HEK293 (cell line): ENCODE measurements around the gene ULBP3.

Experiments used
- CTCF ChIA-PET: fragments of 350-600 bp; formaldehyde crosslinking; extraction: SDS; loops from one replicate; lab custom pipeline; 2021; ENCODE audit warnings: antibody characterized with exemption; lab: Yijun Ruan, JAX
- POLR2A ChIA-PET: fragments of 300-600 bp; formaldehyde crosslinking; extraction: SDS; loops from one replicate; lab custom pipeline; 2020; ENCODE audit warnings: antibody characterized with exemption, inconsistent platforms; lab: Yijun Ruan, JAX
- H3K27ac ChIP-seq: fragments of 200-500 bp; sonication (Bioruptor generic); 2 replicates; pipeline ENCODE4 v1.5.1; 2014; ENCODE audit warnings: low read depth, low read length, control low read depth, inconsistent platforms; ENCODE audit errors: extremely low read depth
- H3K36me3 ChIP-seq, 2 experiments: fragments of 200-500 bp in 1 of 2; sonication (Bioruptor generic) in 1 of 2; 1 replicate in 1 of 2; 2 replicates in 1 of 2; pipeline ENCODE4 v1.5.1; 2014 to 2017; ENCODE audit warnings: inconsistent platforms in 2 of 2, low read length in 2 of 2; ENCODE audit not compliant: control insufficient read depth in 2 of 2, insufficient read depth in 1 of 2
- H3K4me1 ChIP-seq: fragments of 200-500 bp; sonication (Bioruptor generic); 2 replicates; pipeline ENCODE4 v1.5.1; 2014; ENCODE audit warnings: mild to moderate bottlenecking, low read length, inconsistent platforms; ENCODE audit not compliant: control insufficient read depth, insufficient read depth
- H3K4me3 ChIP-seq: 2 replicates; pipeline ENCODE4 v1.5.1; 2011; ENCODE audit warnings: low read depth, mild to moderate bottlenecking, control low read depth, low read length, moderate library complexity
- H3K9me3 ChIP-seq: fragments of 200-500 bp; sonication (Bioruptor generic); 2 replicates; pipeline ENCODE4 v1.5.1; 2014; ENCODE audit warnings: low read depth, low read length, inconsistent platforms; ENCODE audit not compliant: control insufficient read depth, insufficient read depth
- GLIS1 ChIP-seq: fragments of 450-650 bp; formaldehyde crosslinking; IDR thresholded peaks from 2 replicates; pipeline ENCODE4 v1.5.1; 2016; ENCODE audit warnings: missing biosample characterization, missing genetic modification characterization
- HOXA7 ChIP-seq: sonication (generic); formaldehyde crosslinking; IDR thresholded peaks from 2 replicates; pipeline ENCODE4 v1.8.1; 2022; ENCODE audit warnings: missing genetic modification reagents, borderline replicate concordance
- HOXC10 ChIP-seq: sonication (generic); formaldehyde crosslinking; IDR thresholded peaks from 2 replicates; pipeline ENCODE4 v1.8.1; 2023; ENCODE audit warnings: mild to moderate bottlenecking, missing genetic modification reagents
- HOXD13 ChIP-seq: sonication (generic); formaldehyde crosslinking; IDR thresholded peaks from 2 replicates; pipeline ENCODE4 v1.8.0; 2022; ENCODE audit warnings: missing genetic modification reagents, borderline replicate concordance
- MEIS1 ChIP-seq: sonication (generic); formaldehyde crosslinking; IDR thresholded peaks from 2 replicates; pipeline ENCODE4 v1.8.1; 2022; ENCODE audit warnings: missing genetic modification reagents, mild to moderate bottlenecking, borderline replicate concordance
- OSR2 ChIP-seq: fragments of 450-650 bp; formaldehyde crosslinking; IDR thresholded peaks from 2 replicates; pipeline ENCODE4 v1.5.1; 2016; ENCODE audit warnings: missing biosample characterization, missing genetic modification characterization
- SP2 ChIP-seq: fragments of 450-650 bp; formaldehyde crosslinking; IDR thresholded peaks from 2 replicates; pipeline ENCODE4 v1.5.1; 2016; ENCODE audit warnings: missing biosample characterization, missing genetic modification characterization
- TCF7L2 ChIP-seq: IDR thresholded peaks from 2 replicates; pipeline ENCODE4 v1.6.1; 2011; ENCODE audit warnings: low read depth, mild to moderate bottlenecking, inconsistent platforms, low read length, moderate library complexity, borderline replicate concordance
- ZBTB20 ChIP-seq: fragments of 450-650 bp; formaldehyde crosslinking; IDR thresholded peaks from 2 replicates; pipeline ENCODE4 v1.5.1; 2016; ENCODE audit warnings: missing biosample characterization, missing genetic modification characterization
- ZNF114 ChIP-seq: fragments of 450-650 bp; formaldehyde crosslinking; IDR thresholded peaks from 2 replicates; pipeline ENCODE4 v1.5.0; 2017; ENCODE audit warnings: missing biosample characterization, missing genetic modification characterization
- ZNF274 ChIP-seq, 2 experiments: fragments of 200-500 bp in 1 of 2; fragments of 450-650 bp in 1 of 2; sonication (Bioruptor generic) in 1 of 2; formaldehyde crosslinking in 1 of 2; IDR thresholded peaks; 2 replicates each; pipeline versions ENCODE4 v1.5.1 to v1.6.1; 2014 to 2016; ENCODE audit warnings: borderline replicate concordance in 1 of 2, inconsistent platforms in 1 of 2, low read length in 1 of 2, missing biosample characterization in 1 of 2, missing genetic modification characterization in 1 of 2
- ZNF416 ChIP-seq: fragments of 450-650 bp; formaldehyde crosslinking; IDR thresholded peaks from 2 replicates; pipeline ENCODE4 v1.5.1; 2016; ENCODE audit warnings: missing biosample characterization, missing genetic modification characterization
- ZNF473 ChIP-seq: fragments of 450-650 bp; formaldehyde crosslinking; IDR thresholded peaks from 2 replicates; pipeline ENCODE4 v1.5.1; 2017; ENCODE audit warnings: missing biosample characterization, missing genetic modification characterization
- ZNF514 ChIP-seq: fragments of 450-650 bp; formaldehyde crosslinking; IDR thresholded peaks from 2 replicates; pipeline ENCODE4 v1.5.1; 2016; ENCODE audit warnings: missing biosample characterization, missing genetic modification characterization
- ZNF610 ChIP-seq: fragments of 450-650 bp; formaldehyde crosslinking; IDR thresholded peaks from 2 replicates; pipeline ENCODE4 v1.5.1; 2016; ENCODE audit warnings: missing biosample characterization, missing genetic modification characterization, borderline replicate concordance
- ZNF629 ChIP-seq: fragments of 450-650 bp; formaldehyde crosslinking; IDR thresholded peaks from 2 replicates; pipeline ENCODE4 v1.5.1; 2017; ENCODE audit warnings: missing biosample characterization, missing genetic modification characterization
- ZNF658 ChIP-seq: fragments of 450-650 bp; formaldehyde crosslinking; IDR thresholded peaks from 2 replicates; pipeline ENCODE4; 2016; ENCODE audit warnings: missing biosample characterization, missing genetic modification characterization
- ZNF660 ChIP-seq: fragments of 450-650 bp; IDR thresholded peaks from 2 replicates; pipeline ENCODE4 v1.5.1; 2018; ENCODE audit warnings: missing biosample characterization, mild to moderate bottlenecking, missing genetic modification characterization
- ZNF664 ChIP-seq: fragments of 450-650 bp; formaldehyde crosslinking; IDR thresholded peaks from 2 replicates; pipeline ENCODE4 v1.5.1; 2016; ENCODE audit warnings: missing biosample characterization, missing genetic modification characterization
- ZNF76 ChIP-seq: fragments of 450-650 bp; formaldehyde crosslinking; IDR thresholded peaks from 2 replicates; pipeline ENCODE4; 2016; ENCODE audit warnings: low read depth, missing biosample characterization, missing genetic modification characterization, borderline replicate concordance
- ZNF777 ChIP-seq: fragments of 450-650 bp; formaldehyde crosslinking; IDR thresholded peaks from 2 replicates; pipeline ENCODE4 v1.5.1; 2017; ENCODE audit warnings: missing biosample characterization, missing genetic modification characterization, borderline replicate concordance
- ZSCAN23 ChIP-seq: fragments of 450-650 bp; formaldehyde crosslinking; IDR thresholded peaks from 2 replicates; pipeline ENCODE4 v1.5.1; 2016; ENCODE audit warnings: missing biosample characterization, missing genetic modification characterization
- TF ChIP-seq, protein P1 (sequence below): fragments of 450-650 bp; formaldehyde crosslinking; IDR thresholded peaks from 2 replicates; pipeline ENCODE4 v1.5.1; 2016; ENCODE audit warnings: missing biosample characterization, missing genetic modification characterization
- TF ChIP-seq, protein P2 (sequence below): fragments of 450-650 bp; IDR thresholded peaks from 2 replicates; pipeline ENCODE4 v1.5.1; 2018; ENCODE audit warnings: missing biosample characterization, mild to moderate bottlenecking, missing genetic modification characterization

ULBP3 gene

DNA sequence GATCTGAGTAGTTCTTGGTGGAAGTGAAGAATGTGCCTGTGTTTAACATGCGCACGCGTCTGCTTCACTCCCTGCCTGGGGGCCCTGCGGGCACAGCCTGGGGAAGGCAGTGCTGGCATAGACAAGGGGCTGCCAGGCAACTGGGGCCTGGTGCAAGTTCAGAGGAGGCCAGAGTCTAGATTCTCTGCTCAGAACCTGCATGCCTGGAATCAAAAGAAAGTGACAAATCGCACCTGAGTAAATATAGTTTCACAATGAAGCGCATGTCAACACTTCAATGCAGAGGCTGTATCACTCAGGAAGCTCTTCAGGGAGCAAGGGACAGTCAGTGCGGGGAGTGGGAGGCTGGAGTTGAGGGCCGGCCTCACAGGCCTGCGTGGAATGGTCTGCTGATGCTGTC is 49.7 kb upstream of the ULBP3 start:
- ChIA-PET CTCF (interaction anchor here (0.5 to 2.0 kb wide), 4 partner anchors 38 to 250 kb away, joined by 3 to 14 read pairs (median 4); partner anchors contain the start of gene IYD), POLR2A (no interaction called here)
- Histone ChIP-seq H3K4me3 (no peak overlapping the region), H3K36me3 (no peaks in the 10 kb centered on the region), H3K4me1 (no peaks in the 10 kb centered on the region), H3K9me3 (no peaks in the 10 kb centered on the region), H3K27ac (no peak overlapping the region)
- TF ChIP-seq GLIS1 (tag by site-specific recombination) (no peak), ZNF777 (tag by site-specific recombination) (no peak), ZNF514 (no peak), HOXD13 (CRISPR knock-in tag) (no peak), HOXC10 (CRISPR knock-in tag) (no peak), ZNF416 (tag by site-specific recombination) (no peak)

DNA sequence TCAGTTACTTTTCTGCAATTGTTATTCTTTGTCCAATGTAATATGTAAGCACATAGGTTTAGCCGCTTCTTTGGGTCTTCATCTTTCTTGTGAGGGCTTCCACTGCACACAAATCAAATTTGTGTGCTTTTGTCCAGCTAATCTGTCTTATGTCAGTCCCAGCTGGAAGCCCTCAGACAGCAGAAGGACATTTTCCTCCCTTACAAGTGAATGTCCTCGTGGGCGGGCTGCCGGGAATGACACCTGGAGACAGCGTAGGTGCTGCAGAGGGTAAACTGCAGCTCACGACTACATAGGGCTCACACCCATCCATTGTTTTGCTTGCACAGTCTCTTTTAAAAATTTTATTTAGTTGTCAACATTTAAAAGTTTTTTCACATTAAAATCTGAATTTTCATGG is 49.3 kb upstream of the ULBP3 start:
- ChIA-PET CTCF (interaction anchor here (0.6 kb wide), 1 partner anchor 224 kb away, joined by 4 read pairs; no protein-coding TSS in a partner anchor), POLR2A (no interaction called here)
- H3K36me3 ChIP-seq, result no peaks in the 10 kb centered on the region
- no peak overlapping the region for H3K4me3 ChIP-seq
- H3K27ac ChIP-seq, result no peak overlapping the region
- TF ChIP-seq ZNF629 (tag by site-specific recombination) (no peak), SP2 (no peak), ZSCAN23 (tag by site-specific recombination) (no peak), ZNF664 (no peak), ZBTB20 (no peak), ZNF114 (tag by site-specific recombination) (no peak), ZNF473 (tag by site-specific recombination) (no peak), TCF7L2 (no peak), ZNF660 (tag by site-specific recombination) (no peak)
- TF ChIP-seq, protein P1, sequence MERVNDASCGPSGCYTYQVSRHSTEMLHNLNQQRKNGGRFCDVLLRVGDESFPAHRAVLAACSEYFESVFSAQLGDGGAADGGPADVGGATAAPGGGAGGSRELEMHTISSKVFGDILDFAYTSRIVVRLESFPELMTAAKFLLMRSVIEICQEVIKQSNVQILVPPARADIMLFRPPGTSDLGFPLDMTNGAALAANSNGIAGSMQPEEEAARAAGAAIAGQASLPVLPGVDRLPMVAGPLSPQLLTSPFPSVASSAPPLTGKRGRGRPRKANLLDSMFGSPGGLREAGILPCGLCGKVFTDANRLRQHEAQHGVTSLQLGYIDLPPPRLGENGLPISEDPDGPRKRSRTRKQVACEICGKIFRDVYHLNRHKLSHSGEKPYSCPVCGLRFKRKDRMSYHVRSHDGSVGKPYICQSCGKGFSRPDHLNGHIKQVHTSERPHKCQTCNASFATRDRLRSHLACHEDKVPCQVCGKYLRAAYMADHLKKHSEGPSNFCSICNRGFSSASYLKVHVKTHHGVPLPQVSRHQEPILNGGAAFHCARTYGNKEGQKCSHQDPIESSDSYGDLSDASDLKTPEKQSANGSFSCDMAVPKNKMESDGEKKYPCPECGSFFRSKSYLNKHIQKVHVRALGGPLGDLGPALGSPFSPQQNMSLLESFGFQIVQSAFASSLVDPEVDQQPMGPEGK (tag by site-specific recombination), result no peak
- TF ChIP-seq, protein P2, sequence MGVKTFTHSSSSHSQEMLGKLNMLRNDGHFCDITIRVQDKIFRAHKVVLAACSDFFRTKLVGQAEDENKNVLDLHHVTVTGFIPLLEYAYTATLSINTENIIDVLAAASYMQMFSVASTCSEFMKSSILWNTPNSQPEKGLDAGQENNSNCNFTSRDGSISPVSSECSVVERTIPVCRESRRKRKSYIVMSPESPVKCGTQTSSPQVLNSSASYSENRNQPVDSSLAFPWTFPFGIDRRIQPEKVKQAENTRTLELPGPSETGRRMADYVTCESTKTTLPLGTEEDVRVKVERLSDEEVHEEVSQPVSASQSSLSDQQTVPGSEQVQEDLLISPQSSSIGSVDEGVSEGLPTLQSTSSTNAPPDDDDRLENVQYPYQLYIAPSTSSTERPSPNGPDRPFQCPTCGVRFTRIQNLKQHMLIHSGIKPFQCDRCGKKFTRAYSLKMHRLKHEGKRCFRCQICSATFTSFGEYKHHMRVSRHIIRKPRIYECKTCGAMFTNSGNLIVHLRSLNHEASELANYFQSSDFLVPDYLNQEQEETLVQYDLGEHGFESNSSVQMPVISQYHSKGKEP, result no peak
- H3K9me3 ChIP-seq, result no peaks in the 10 kb centered on the region
- no peaks in the 10 kb centered on the region for H3K4me1 ChIP-seq

DNA sequence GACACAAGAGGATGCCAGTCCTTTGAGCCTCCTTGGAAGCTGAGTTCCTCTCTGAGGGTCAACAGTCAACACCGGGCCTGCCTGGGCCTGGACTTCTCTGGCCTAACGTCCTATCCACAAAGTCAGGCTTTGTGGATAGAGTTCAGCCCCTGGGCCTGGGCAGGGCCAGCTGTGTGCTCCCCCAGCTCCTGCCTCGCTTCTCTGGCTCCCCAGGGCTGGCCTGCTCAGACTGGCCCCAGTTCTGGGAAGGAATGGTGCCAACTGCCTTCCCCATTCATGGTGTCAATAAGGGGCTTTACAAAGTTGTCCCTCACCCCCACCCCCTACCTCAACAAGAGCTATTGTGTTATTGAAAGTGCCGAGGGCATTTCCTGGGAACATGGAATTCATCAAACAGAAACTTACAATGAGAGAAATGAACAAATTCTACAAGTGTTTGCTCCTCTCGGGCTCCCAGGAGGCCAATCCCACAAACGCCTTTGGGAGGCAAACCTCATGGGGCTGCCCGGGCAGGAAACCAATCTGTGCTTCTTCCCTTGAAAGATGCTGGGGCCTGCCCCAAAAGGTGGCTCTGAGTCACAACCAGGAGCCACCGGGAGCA is 47.4 kb upstream of the ULBP3 start:
- no peaks in the 10 kb centered on the region for H3K4me1 ChIP-seq
- H3K4me3 ChIP-seq, result no peak overlapping the region
- CTCF ChIA-PET, result interaction anchor here (0.6 kb wide), 1 partner anchor 37 kb away, joined by 4 read pairs; no protein-coding TSS in a partner anchor
- H3K36me3 ChIP-seq, result no peaks in the 10 kb centered on the region
- no peaks in the 10 kb centered on the region for H3K9me3 ChIP-seq
- POLR2A ChIA-PET, result no interaction called here
- H3K27ac ChIP-seq, result no peak overlapping the region
- TF ChIP-seq ZNF76 (no peak), HOXA7 (CRISPR knock-in tag) (no peak), ZNF658 (tag by site-specific recombination) (no peak), MEIS1 (CRISPR knock-in tag) (no peak), ZNF274 (IDR thresholded peaks at IDR 0.05; ENCODE audit: low read length) (no peak), ZNF274 (tag by site-specific recombination; IDR thresholded peaks at IDR 0.05; ENCODE audit: borderline replicate concordance) (no peak), ZNF610 (tag by site-specific recombination) (no peak), OSR2 (tag by site-specific recombination) (no peak)
